Uterus (tissue), 4 donors: ENCODE results near the gene SERPINA9. TPM values are rescaled to one million over a fixed set of nuclear protein-coding genes. Genes with fewer than 3 reads are reported as not detected.

Experiments used
- DNase-seq, 2 donors: peaks; one replicate each; pipeline ENCODE4 v3.0.0-alpha.2; 2019 to 2020
- H3K27ac ChIP-seq, 2 donors: fragments of 200-600 bp; sonication (generic); 1 replicate in 1 of 2; 2 replicates in 1 of 2; pipeline ENCODE4 v1.5.1; 2016 to 2018
- H3K27me3 ChIP-seq, 2 donors: fragments of 200-600 bp; sonication (generic); one replicate each; pipeline ENCODE4 v1.5.1; 2018 to 2019; ENCODE audit warnings: control low read depth in 1 of 2
- H3K36me3 ChIP-seq, 2 donors: fragments of 200-600 bp; sonication (generic); one replicate each; pipeline ENCODE4 v1.5.1; 2019; ENCODE audit warnings: control low read depth in 1 of 2
- H3K4me1 ChIP-seq, 2 donors: fragments of 200-600 bp; sonication (generic); one replicate each; pipeline ENCODE4 v1.5.1; 2018 to 2019; ENCODE audit warnings: control low read depth in 1 of 2
- H3K4me3 ChIP-seq, 2 donors: fragments of 200-600 bp; sonication (generic); 1 replicate in 1 of 2; 2 replicates in 1 of 2; pipeline ENCODE4 v1.5.1; 2018 to 2019; ENCODE audit warnings: mild to moderate bottlenecking in 1 of 2
- H3K9me3 ChIP-seq, 2 donors: fragments of 200-600 bp; sonication (generic); one replicate each; pipeline ENCODE4 v1.5.1; 2019; ENCODE audit warnings: control low read depth in 1 of 2
- POLR2A ChIP-seq, 2 donors: fragments of 450-650 bp; IDR thresholded peaks; one replicate each; pipeline ENCODE4 v1.6.1; 2016; ENCODE audit warnings: antibody characterized with exemption in 2 of 2, mild to moderate bottlenecking in 1 of 2, moderate library complexity in 1 of 2
- intact Hi-C: fragments of 100-400 bp; cut with DNase I; formaldehyde crosslinking; loops from one replicate; pipeline ENCODE4 v1.15.1; 2023; ENCODE audit warnings: low total_unique reads
- total RNA-seq, 4 donors: library from RNA; depleted of rRNA in 3 of 4; stranded (reverse); fragments of >200 nt in 3 of 4; gene quantifications; one replicate each; pipeline versions ENCODE4 v1.1.0 to v1.2.4, GENCODE V29; 2014 to 2023
- TF ChIP-seq, protein P1 (sequence below), 4 experiments: fragments of 200-600 bp in 2 of 4; fragments of 450-650 bp in 2 of 4; sonication (generic) in 2 of 4; IDR thresholded peaks; one replicate each; pipeline ENCODE4 v1.5.1; 2016 to 2019; ENCODE audit warnings: antibody characterized with exemption in 4 of 4, mild to moderate bottlenecking in 2 of 4, moderate library complexity in 1 of 4
- donor health status: DM: yes; HTN: yes; CAD: no.

The SERPINA9 gene, protein sequence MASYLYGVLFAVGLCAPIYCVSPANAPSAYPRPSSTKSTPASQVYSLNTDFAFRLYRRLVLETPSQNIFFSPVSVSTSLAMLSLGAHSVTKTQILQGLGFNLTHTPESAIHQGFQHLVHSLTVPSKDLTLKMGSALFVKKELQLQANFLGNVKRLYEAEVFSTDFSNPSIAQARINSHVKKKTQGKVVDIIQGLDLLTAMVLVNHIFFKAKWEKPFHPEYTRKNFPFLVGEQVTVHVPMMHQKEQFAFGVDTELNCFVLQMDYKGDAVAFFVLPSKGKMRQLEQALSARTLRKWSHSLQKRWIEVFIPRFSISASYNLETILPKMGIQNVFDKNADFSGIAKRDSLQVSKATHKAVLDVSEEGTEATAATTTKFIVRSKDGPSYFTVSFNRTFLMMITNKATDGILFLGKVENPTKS
- not detected for total RNA-seq

DNA sequence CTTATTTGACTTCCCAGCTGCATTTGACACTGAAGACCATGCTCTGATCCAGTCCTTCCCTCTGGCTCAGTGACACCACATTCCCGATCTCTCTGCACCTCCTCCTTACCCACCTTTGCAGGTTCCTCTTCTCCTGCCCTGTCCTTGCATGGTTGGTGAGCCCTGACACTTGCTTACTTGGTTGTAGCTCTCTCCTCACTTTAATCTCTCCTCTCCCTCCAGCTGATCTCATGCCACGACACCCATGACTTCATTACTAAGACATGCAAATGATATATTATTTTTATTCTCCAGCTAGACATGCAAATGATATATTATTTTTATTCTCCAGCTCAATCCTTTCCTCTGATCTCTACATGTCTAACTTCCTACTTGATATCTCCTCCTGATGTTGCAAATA is at the start of gene SERPINA9:
TSS of gene SERPINA9 (minus strand) at position 175 of the 400 bp plus-strand sequence. CDS start 6,357 bp downstream, outside the sequence.
- Histone ChIP-seq H3K36me3 (no peaks in the 10 kb centered on the region), H3K4me1 (no peaks in the 10 kb centered on the region), H3K9me3 (peaks cover 0 to 7% of the 10 kb centered on the region in 2 donors), H3K27ac (no peak within 1 kb of the TSS), H3K4me3 (no peak within 1 kb of the TSS), H3K27me3 (no peaks in the 10 kb centered on the region)
- no peak for DNase-seq
- TF ChIP-seq POLR2A (IDR thresholded peaks at IDR 0.05), result no peak
- TF ChIP-seq, protein P1, sequence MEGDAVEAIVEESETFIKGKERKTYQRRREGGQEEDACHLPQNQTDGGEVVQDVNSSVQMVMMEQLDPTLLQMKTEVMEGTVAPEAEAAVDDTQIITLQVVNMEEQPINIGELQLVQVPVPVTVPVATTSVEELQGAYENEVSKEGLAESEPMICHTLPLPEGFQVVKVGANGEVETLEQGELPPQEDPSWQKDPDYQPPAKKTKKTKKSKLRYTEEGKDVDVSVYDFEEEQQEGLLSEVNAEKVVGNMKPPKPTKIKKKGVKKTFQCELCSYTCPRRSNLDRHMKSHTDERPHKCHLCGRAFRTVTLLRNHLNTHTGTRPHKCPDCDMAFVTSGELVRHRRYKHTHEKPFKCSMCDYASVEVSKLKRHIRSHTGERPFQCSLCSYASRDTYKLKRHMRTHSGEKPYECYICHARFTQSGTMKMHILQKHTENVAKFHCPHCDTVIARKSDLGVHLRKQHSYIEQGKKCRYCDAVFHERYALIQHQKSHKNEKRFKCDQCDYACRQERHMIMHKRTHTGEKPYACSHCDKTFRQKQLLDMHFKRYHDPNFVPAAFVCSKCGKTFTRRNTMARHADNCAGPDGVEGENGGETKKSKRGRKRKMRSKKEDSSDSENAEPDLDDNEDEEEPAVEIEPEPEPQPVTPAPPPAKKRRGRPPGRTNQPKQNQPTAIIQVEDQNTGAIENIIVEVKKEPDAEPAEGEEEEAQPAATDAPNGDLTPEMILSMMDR (IDR thresholded peaks at IDR 0.05), result no peak
- intact Hi-C loops, result no loop called here

DNA sequence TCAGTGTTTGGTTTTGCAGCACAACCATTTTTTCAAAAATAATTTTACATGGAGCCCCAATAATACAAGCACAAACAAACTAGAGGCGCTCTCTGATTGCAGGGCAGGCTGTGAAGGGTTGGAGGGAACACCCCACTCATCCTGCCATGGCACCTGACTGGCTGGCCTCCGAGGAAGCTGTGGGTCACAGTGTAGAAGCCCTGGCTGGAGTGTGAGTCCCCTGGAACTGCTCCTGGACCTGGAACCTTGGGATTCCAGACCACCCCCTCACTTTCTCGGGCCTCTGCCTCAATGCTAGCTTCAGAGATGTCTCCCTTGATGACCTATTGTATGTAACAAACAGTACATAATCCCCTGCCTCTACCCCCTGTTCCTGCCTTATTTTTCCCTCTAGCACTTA is 48.1 kb upstream of the SERPINA9 start:
- no peak for DNase-seq
- intact Hi-C loops, result no loop called here
- H3K4me3 ChIP-seq, result no peak overlapping the region
- H3K27me3 ChIP-seq, result no peaks in the 10 kb centered on the region
- H3K27ac ChIP-seq, result no peak overlapping the region
- H3K4me1 ChIP-seq, result no peaks in the 10 kb centered on the region
- TF ChIP-seq POLR2A (IDR thresholded peaks at IDR 0.05), result no peak
- TF ChIP-seq, protein P1 (IDR thresholded peaks at IDR 0.05), result no peak
- H3K36me3 ChIP-seq, result no peaks in the 10 kb centered on the region
- H3K9me3 ChIP-seq, result no peaks in the 10 kb centered on the region

GRCh38 chr14:94523265-94523664 is 47.3 kb upstream of the SERPINA9 start:
- Histone ChIP-seq H3K4me3 (no peak overlapping the region), H3K4me1 (no peaks in the 10 kb centered on the region), H3K9me3 (no peaks in the 10 kb centered on the region), H3K27ac (no peak overlapping the region), H3K27me3 (no peaks in the 10 kb centered on the region), H3K36me3 (no peaks in the 10 kb centered on the region)
- TF ChIP-seq, protein P1 (IDR thresholded peaks at IDR 0.05), result no peak
- no peak for TF ChIP-seq POLR2A (IDR thresholded peaks at IDR 0.05)
- intact Hi-C loops, result no loop called here
- no peak for DNase-seq

DNA sequence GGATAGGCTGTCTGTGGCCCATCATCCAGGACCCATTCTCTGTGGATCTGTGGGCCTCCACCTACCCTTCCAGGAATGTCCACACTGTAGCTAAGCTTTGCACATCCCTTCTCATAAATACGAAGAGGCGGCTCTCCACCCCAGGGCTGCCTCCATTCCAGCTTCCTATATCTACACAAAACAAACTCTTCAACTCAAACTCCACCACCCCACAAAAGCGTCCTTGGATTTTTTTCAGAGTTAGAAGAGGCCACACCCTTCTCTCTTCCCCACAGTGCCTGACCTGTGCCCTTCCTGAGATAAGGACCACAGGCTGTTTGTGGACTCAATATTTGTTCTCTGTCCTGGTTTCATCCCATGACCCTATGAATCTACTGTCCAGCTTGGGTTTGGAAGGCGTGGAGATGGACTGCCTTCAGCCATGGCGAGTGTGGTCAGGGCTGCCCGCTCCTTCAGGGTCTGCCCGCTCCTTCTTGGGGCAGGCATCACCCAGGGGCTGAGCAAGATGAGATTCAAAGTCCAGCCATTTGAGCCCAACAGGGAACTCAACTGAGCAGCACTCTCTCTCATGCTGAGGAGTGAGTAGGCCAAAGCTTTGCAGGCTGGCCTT is 46.2 kb upstream of the SERPINA9 start:
- H3K27ac ChIP-seq, result no peak overlapping the region
- intact Hi-C loops, result no loop called here
- DNase-seq, result no peak

More for the DNA sequence above, 46.2 kb upstream of the SERPINA9 start:
- Histone ChIP-seq H3K27me3 (no peaks in the 10 kb centered on the region), H3K9me3 (no peaks in the 10 kb centered on the region), H3K4me1 (no peaks in the 10 kb centered on the region), H3K4me3 (no peak overlapping the region), H3K36me3 (no peaks in the 10 kb centered on the region)
- no peak for TF ChIP-seq POLR2A (IDR thresholded peaks at IDR 0.05)
- TF ChIP-seq, protein P1 (IDR thresholded peaks at IDR 0.05), result no peak
